ENCODE results near the gene SH3GL3.
A peak's percentile ranks its signal among the peaks of the same experiment; 100 is the strongest.

The SH3GL3 gene

DNA sequence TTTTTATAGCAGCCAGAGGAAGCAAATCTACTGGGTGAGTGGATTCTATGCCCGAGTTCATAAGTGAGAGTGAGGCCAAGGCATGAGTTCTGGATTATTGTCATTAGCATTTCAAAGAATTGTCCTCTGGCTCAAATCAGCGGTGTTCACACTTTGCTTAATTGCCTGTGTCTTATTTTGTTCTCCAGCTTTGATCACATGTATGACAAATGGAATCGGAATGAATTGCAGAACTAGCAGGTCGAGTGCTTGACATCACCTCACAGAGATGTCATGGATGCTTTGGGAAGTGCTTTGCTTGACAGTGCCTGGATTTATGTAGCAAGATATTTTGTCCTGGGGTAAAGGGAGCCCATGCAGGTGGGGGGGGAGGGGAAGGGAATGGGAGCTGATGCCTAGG lies 68.0 kb downstream of the SH3GL3 start:
- DNase-seq (ENCODE audit: insufficient read length, low spot score) (no peak), FAIRE-seq (no peak)
- TF ChIP-seq, protein P1, sequence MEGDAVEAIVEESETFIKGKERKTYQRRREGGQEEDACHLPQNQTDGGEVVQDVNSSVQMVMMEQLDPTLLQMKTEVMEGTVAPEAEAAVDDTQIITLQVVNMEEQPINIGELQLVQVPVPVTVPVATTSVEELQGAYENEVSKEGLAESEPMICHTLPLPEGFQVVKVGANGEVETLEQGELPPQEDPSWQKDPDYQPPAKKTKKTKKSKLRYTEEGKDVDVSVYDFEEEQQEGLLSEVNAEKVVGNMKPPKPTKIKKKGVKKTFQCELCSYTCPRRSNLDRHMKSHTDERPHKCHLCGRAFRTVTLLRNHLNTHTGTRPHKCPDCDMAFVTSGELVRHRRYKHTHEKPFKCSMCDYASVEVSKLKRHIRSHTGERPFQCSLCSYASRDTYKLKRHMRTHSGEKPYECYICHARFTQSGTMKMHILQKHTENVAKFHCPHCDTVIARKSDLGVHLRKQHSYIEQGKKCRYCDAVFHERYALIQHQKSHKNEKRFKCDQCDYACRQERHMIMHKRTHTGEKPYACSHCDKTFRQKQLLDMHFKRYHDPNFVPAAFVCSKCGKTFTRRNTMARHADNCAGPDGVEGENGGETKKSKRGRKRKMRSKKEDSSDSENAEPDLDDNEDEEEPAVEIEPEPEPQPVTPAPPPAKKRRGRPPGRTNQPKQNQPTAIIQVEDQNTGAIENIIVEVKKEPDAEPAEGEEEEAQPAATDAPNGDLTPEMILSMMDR (IDR thresholded peaks at IDR 0.05; ENCODE audit: insufficient read depth, missing control alignments) = no peak

DNA sequence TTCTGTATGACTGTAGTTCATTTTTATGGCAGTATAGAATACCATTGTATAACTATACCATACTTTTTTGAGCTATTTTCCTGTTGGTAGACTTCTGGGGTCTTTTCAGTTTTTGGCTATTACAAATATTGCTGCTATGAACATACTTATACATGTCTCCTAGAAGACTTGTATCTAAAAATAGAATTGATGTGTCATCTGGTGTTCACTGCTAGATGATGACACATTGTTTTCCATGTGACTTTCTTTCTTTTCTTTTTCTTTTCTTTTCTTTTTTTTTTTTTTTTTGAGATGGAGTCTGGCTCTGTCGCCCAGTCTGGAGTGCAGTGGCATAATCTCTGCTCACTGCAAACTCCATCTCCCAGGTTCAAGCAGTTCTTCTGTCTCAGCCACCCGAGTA lies 69.8 kb downstream of the SH3GL3 start:
- TF ChIP-seq, protein P1 (IDR thresholded peaks at IDR 0.05; ENCODE audit: insufficient read depth, missing control alignments) = no peak
- DNase-seq (ENCODE audit: insufficient read length, low spot score) = no peak
- FAIRE-seq = no peak

DNA sequence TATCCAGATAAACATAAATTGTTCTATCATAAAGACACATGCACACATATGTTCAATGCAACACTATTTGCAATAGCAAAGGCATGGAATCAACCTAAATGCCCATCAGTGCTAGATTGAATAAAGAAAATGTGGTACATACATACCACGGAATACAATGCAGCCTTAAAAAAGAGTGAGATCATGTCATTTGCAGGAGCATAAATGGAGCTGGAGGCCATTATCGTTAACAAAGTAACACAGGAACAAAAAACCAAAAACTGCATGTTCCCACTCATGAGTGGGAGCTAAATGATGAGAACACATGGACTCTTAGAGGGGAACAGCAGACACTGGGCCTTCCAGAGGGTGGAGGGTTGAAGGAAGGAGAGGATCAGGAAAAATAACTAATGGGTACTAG lies 79.2 kb downstream of the SH3GL3 start:
- FAIRE-seq (no peak), DNase-seq (ENCODE audit: insufficient read length, low spot score) (no peak)
- TF ChIP-seq, protein P1 (IDR thresholded peaks at IDR 0.05; ENCODE audit: insufficient read depth, missing control alignments) = no peak

DNA sequence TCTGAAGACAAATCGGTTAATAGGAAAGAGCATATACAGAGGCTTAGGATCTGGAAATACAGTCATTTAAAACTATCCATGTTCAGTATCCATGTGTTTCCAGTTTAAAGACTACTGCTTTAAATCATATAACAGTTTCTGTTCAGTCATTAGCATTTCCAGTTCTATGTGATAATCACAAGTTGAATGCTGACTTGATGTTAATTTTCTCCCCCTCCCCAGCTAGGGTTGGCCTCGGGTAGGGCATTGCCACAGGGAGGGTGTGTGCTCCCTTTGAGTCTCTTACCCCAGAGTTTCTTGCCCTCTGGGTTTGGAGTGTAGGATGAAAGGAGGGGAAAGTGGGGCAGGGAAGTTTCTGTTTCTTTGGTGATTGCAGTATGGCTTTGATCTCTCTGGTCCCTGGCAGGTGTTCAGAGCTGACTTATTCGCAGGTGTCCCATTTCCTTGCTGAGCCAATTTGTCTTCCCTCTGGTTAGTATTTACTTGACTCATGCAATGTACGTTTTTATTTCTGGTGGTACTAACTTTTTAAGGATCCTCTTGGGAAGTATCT lies 86.3 kb downstream of the SH3GL3 start:
- FAIRE-seq (no peak), DNase-seq (ENCODE audit: insufficient read length, low spot score) (no peak)
- TF ChIP-seq, protein P1 (IDR thresholded peaks at IDR 0.05; ENCODE audit: insufficient read depth, missing control alignments) = no peak

- FAIRE-seq (no peak), DNase-seq (ENCODE audit: insufficient read length, low spot score) (no peak)
- TF ChIP-seq, protein P1 (IDR thresholded peaks at IDR 0.05; ENCODE audit: insufficient read depth, missing control alignments) = no peak
These were observed 90.5 kb downstream of the SH3GL3 start for GRCh38 chr15:83537606-83538005.

GRCh38 chr15:83538682-83539081 lies 91.5 kb downstream of the SH3GL3 start:
- DNase-seq (ENCODE audit: insufficient read length, low spot score) = no peak
- TF ChIP-seq, protein P1 (IDR thresholded peaks at IDR 0.05; ENCODE audit: insufficient read depth, missing control alignments) = no peak
- FAIRE-seq = peak; percentile 68

DNA sequence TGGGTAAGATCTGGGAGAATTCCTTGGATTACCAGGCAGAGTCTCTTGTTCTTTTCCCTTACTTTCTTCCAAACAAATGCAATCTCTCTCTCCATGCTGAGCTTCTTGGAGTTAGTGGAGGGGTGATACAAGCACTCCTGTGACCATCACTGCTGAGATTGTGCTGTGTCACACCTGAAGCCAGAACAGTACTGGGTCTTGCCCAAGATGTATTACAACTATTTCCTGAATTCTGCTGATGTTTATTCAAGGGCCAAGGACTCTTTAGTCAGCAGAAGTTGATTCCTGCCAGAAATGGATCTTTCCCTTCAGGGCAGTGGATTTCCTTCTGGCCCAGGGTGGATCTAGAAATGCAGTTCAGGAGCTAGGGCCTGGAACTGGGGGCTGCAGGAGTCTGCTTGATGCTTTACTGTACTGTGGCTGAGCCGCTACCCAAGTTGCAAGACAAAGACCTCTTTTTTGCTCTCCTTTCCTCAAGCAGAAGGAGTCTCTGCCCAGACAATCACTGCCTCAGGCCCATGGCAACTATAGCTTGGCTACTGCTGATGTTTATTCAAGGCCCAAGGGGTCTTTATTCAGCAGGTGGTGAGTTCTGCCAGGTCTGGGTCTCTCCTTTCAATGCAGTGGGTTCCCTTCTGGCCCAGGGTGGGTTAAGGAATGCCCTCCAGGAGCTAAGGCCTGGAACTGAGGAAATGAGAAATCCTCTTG lies 98.8 kb downstream of the SH3GL3 start:
- TF ChIP-seq, protein P1 (IDR thresholded peaks at IDR 0.05; ENCODE audit: insufficient read depth, missing control alignments) = no peak
- DNase-seq (ENCODE audit: insufficient read length, low spot score) (no peak), FAIRE-seq (no peak)
